Panc1 (cell line): ENCODE data around the gene REXO4. TPM values are rescaled to one million over a fixed set of nuclear protein-coding genes. Genes with fewer than 3 reads are reported as not detected.
"Not testable (repeated sequence)": the region's sequence is repeated elsewhere in the genome, so short reads cannot be mapped to it uniquely, and the experiment has no call there.

ENCODE experiments used
- ATAC-seq: fragments of 200-7000 bp; cut with Tn5 transposase; 2 replicates; pipeline ENCODE4 v1.9.1; 2020; ENCODE audit warnings: mild to moderate bottlenecking, moderate library complexity
- BruUV-seq: library from RNA; stranded (reverse); fragments of 400-500 nt; replicated peaks from 2 replicates; lab custom pipeline; 2021; lab: Mats Ljungman, UMichigan
- CTCF ChIA-PET: fragments of 300-600 bp; sonication (Branson Sonifier 250); formaldehyde crosslinking; loops from one replicate; lab custom pipeline; 2022; ENCODE audit warnings: antibody characterized with exemption; lab: Charles Lee
- POLR2A ChIA-PET: fragments of 300-600 bp; sonication (Branson Sonifier 250); formaldehyde crosslinking; loops from one replicate; lab custom pipeline; 2022; ENCODE audit warnings: antibody characterized with exemption; lab: Charles Lee
- DNase-seq: peaks from one replicate; pipeline ENCODE4 v3.0.0-alpha.2; 2010; ENCODE audit warnings: low read depth, low spot score
- H3K27ac ChIP-seq: 2 replicates; pipeline ENCODE4 v1.5.1; 2011; ENCODE audit warnings: mild to moderate bottlenecking, low read length, inconsistent platforms
- H3K27me3 ChIP-seq: fragments of 200-500 bp; sonication (Bioruptor generic); 2 replicates; pipeline ENCODE4 v1.6.0; 2014; ENCODE audit warnings: low read length, inconsistent platforms; ENCODE audit not compliant: control insufficient read depth, insufficient read depth
- H3K36me3 ChIP-seq: fragments of 200-500 bp; sonication (Bioruptor generic); 2 replicates; pipeline ENCODE4 v1.5.1; 2014; ENCODE audit warnings: inconsistent platforms, mild to moderate bottlenecking, low read length, moderate library complexity; ENCODE audit not compliant: control insufficient read depth, insufficient read depth
- H3K4me1 ChIP-seq: 2 replicates; pipeline ENCODE4 v1.5.1; 2011; ENCODE audit warnings: inconsistent platforms, mild to moderate bottlenecking, low read length, moderate library complexity; ENCODE audit not compliant: control insufficient read depth, insufficient read depth
- H3K4me3 ChIP-seq, 2 experiments: 2 replicates each; pipeline ENCODE4 v1.5.1; 2011 to 2012; ENCODE audit warnings: low read depth in 2 of 2, low read length in 2 of 2, mild to moderate bottlenecking in 2 of 2, inconsistent platforms in 1 of 2, moderate library complexity in 1 of 2
- H3K9me3 ChIP-seq: fragments of 200-500 bp; sonication (Bioruptor generic); 2 replicates; pipeline ENCODE4 v1.5.1; 2014; ENCODE audit warnings: low read depth, mild to moderate bottlenecking, inconsistent platforms, low read length, moderate library complexity; ENCODE audit not compliant: control insufficient read depth, insufficient read depth
- CTCF ChIP-seq: fragments of 450-650 bp; IDR thresholded peaks from 2 replicates; pipeline ENCODE4 v1.5.1; 2017; ENCODE audit warnings: mild to moderate bottlenecking
- POLR2AphosphoS5 ChIP-seq: IDR thresholded peaks from 2 replicates; pipeline ENCODE4 v1.6.1; 2012; ENCODE audit warnings: mild to moderate bottlenecking, low read depth, low read length, moderate library complexity
- REST ChIP-seq, 2 experiments: IDR thresholded peaks; 2 replicates each; pipeline ENCODE4 v1.6.1; 2011 to 2012; ENCODE audit warnings: low read depth in 2 of 2, control low read depth in 1 of 2, low read length in 1 of 2, mild to moderate bottlenecking in 1 of 2, moderate library complexity in 1 of 2; ENCODE audit not compliant: insufficient read depth in 1 of 2
- SIN3A ChIP-seq: IDR thresholded peaks from 2 replicates; pipeline ENCODE4 v1.6.1; 2012; ENCODE audit warnings: low read depth, mild to moderate bottlenecking, low read length, moderate library complexity, borderline replicate concordance; ENCODE audit not compliant: insufficient read depth
- TCF7L2 ChIP-seq: IDR thresholded peaks from 2 replicates; pipeline ENCODE4 v1.6.1; 2011; ENCODE audit warnings: mild to moderate bottlenecking, low read depth, low read length, inconsistent platforms
- in situ Hi-C: cut with HindIII; loops from 2 replicates; pipeline ENCODE4 v1.10.0; 2016; ENCODE audit warnings: low sequenced_read_pairs, low pct_unique_long_range_greater_than_20kb
- intact Hi-C: fragments of 100-400 bp; cut with micrococcal nuclease; formaldehyde crosslinking; loops from one replicate; pipeline ENCODE4 v1.10.0; 2022; ENCODE audit not compliant: unreplicated experiment
- total RNA-seq: library from RNA; stranded (reverse); gene quantifications from one replicate; pipeline ENCODE4 v1.2.1, GENCODE V29; 2021; ENCODE audit not compliant: unreplicated experiment

Gene REXO4
- total RNA-seq, 1 experiment from 2014 or later = 19.9 TPM

- in situ Hi-C loops (no loop called here), intact Hi-C loops (no loop called here)
- ATAC-seq (no peak), DNase-seq (no peak)
- ChIA-PET POLR2A (no interaction called here), CTCF (no interaction called here)
- BruUV-seq = no TSS peak
- no peaks in the 10 kb centered on the region for H3K36me3 ChIP-seq
- no peaks in the 10 kb centered on the region for H3K4me1 ChIP-seq
- H3K27me3 ChIP-seq = no peaks in the 10 kb centered on the region
- H3K4me3 ChIP-seq = no peak overlapping the region
- H3K9me3 ChIP-seq = no peaks in the 10 kb centered on the region
- no peak overlapping the region for H3K27ac ChIP-seq
- TF ChIP-seq SIN3A (no peak), POLR2AphosphoS5 (no peak), REST (IDR thresholded peaks at IDR 0.05; ENCODE audit: insufficient read depth in 1 of 2, low read depth in 2 of 2, low read length in 1 of 2) (no peak), CTCF (no peak), TCF7L2 (no peak)
These were observed 24.4 kb downstream of the REXO4 start for GRCh38 chr9:133393399-133393798.

GRCh38 chr9:133392308-133392707 is 25.5 kb downstream of the REXO4 start:
- H3K27me3 ChIP-seq, in situ Hi-C loops, DNase-seq, ATAC-seq, H3K9me3 ChIP-seq, H3K27ac ChIP-seq, POLR2A ChIA-PET, H3K36me3 ChIP-seq, intact Hi-C loops, H3K4me3 ChIP-seq, CTCF ChIA-PET, BruUV-seq, H3K4me1 ChIP-seq: not testable (repeated sequence)

GRCh38 chr9:133391449-133391848 is 26.4 kb downstream of the REXO4 start:
- in situ Hi-C loops, intact Hi-C loops, CTCF ChIA-PET, H3K27ac ChIP-seq, BruUV-seq, H3K4me1 ChIP-seq, H3K27me3 ChIP-seq, H3K36me3 ChIP-seq, H3K4me3 ChIP-seq, DNase-seq, ATAC-seq, H3K9me3 ChIP-seq, POLR2A ChIA-PET: not testable (repeated sequence)
